ENCODE results near the gene EXD3. TPM values are rescaled to one million over a fixed set of nuclear protein-coding genes. Genes with fewer than 3 reads are reported as not detected.

The EXD3 gene
- total RNA-seq, 1 donor from 2014 or later = 24.5 TPM

GRCh38 chr9:137365552-137366444, 57.2 kb downstream of the EXD3 start:
- Mint-ChIP-seq H3K4me3 (ENCODE audit: unreplicated experiment) (no peak overlapping the region), H3K9me3 (ENCODE audit: unreplicated experiment) (peaks cover 4% of the 10 kb centered on the region), H3K36me3 (ENCODE audit: unreplicated experiment) (peaks cover 5% of the 10 kb centered on the region), H3K27ac (ENCODE audit: unreplicated experiment) (no peak overlapping the region), H3K4me1 (ENCODE audit: low read depth, unreplicated experiment) (peaks cover 3% of the 10 kb centered on the region), H3K27me3 (ENCODE audit: unreplicated experiment) (peaks cover 4% of the 10 kb centered on the region)
- no peak for TF ChIP-seq CTCF (IDR thresholded peaks at IDR 0.05; ENCODE audit: partially characterized antibody, unreplicated experiment)
- no peak for DNase-seq

GRCh38 chr9:137365056-137365455, 57.9 kb downstream of the EXD3 start:
- no peak for TF ChIP-seq CTCF (IDR thresholded peaks at IDR 0.05; ENCODE audit: partially characterized antibody, unreplicated experiment)
- Mint-ChIP-seq H3K4me3 (ENCODE audit: unreplicated experiment) (no peak overlapping the region), H3K9me3 (ENCODE audit: unreplicated experiment) (peaks cover under 1% of the 10 kb centered on the region), H3K36me3 (ENCODE audit: unreplicated experiment) (peaks cover 5% of the 10 kb centered on the region), H3K27ac (ENCODE audit: unreplicated experiment) (no peak overlapping the region), H3K27me3 (ENCODE audit: unreplicated experiment) (peaks cover 1% of the 10 kb centered on the region), H3K4me1 (ENCODE audit: low read depth, unreplicated experiment) (peaks cover under 1% of the 10 kb centered on the region)
- DNase-seq = no peak

GRCh38 chr9:137359850-137360249, 63.1 kb downstream of the EXD3 start:
- H3K36me3 Mint-ChIP-seq (ENCODE audit: unreplicated experiment) = peaks cover 22% of the 10 kb centered on the region
- no peak overlapping the region for H3K4me3 Mint-ChIP-seq (ENCODE audit: unreplicated experiment)
- H3K9me3 Mint-ChIP-seq (ENCODE audit: unreplicated experiment) = peaks cover 12% of the 10 kb centered on the region
- H3K27me3 Mint-ChIP-seq (ENCODE audit: unreplicated experiment) = no peaks in the 10 kb centered on the region
- no peak for TF ChIP-seq CTCF (IDR thresholded peaks at IDR 0.05; ENCODE audit: partially characterized antibody, unreplicated experiment)
- no peak for DNase-seq
- no peak overlapping the region for H3K27ac Mint-ChIP-seq (ENCODE audit: unreplicated experiment)
- H3K4me1 Mint-ChIP-seq (ENCODE audit: low read depth, unreplicated experiment) = no peaks in the 10 kb centered on the region

- Mint-ChIP-seq H3K4me1 (ENCODE audit: low read depth, unreplicated experiment) (no peaks in the 10 kb centered on the region), H3K9me3 (ENCODE audit: unreplicated experiment) (peaks cover 12% of the 10 kb centered on the region), H3K4me3 (ENCODE audit: unreplicated experiment) (no peak overlapping the region), H3K36me3 (ENCODE audit: unreplicated experiment) (peaks cover 17% of the 10 kb centered on the region), H3K27ac (ENCODE audit: unreplicated experiment) (no peak overlapping the region), H3K27me3 (ENCODE audit: unreplicated experiment) (no peaks in the 10 kb centered on the region)
- no peak for TF ChIP-seq CTCF (IDR thresholded peaks at IDR 0.05; ENCODE audit: partially characterized antibody, unreplicated experiment)
- no peak for DNase-seq
Observed at GRCh38 chr9:137358126-137358525, 64.8 kb downstream of the EXD3 start.

- no peaks in the 10 kb centered on the region for H3K4me1 Mint-ChIP-seq (ENCODE audit: low read depth, unreplicated experiment)
- H3K9me3 Mint-ChIP-seq (ENCODE audit: unreplicated experiment) = peaks cover 12% of the 10 kb centered on the region
- no peak for TF ChIP-seq CTCF (IDR thresholded peaks at IDR 0.05; ENCODE audit: partially characterized antibody, unreplicated experiment)
- no peak overlapping the region for H3K4me3 Mint-ChIP-seq (ENCODE audit: unreplicated experiment)
- no peak overlapping the region for H3K27ac Mint-ChIP-seq (ENCODE audit: unreplicated experiment)
- H3K27me3 Mint-ChIP-seq (ENCODE audit: unreplicated experiment) = no peaks in the 10 kb centered on the region
- DNase-seq = no peak
- peaks cover 17% of the 10 kb centered on the region for H3K36me3 Mint-ChIP-seq (ENCODE audit: unreplicated experiment)
Observed at GRCh38 chr9:137357166-137357565, 65.8 kb downstream of the EXD3 start.

Measured in glutamatergic neuron (in vitro differentiated cells).